ENCODE measurements around the gene FHIT.

Gene FHIT

GRCh38 chr3:59867185-59868002 is 1383.9 kb downstream of the FHIT start:
- H3K27me3 Mint-ChIP-seq: no peaks in the 10 kb centered on the region
- intact Hi-C loops (cut with micrococcal nuclease): no loop called here
- no peak overlapping the region for H3K27ac Mint-ChIP-seq
- H3K4me1 Mint-ChIP-seq (ENCODE audit: low read depth): peaks cover 12% of the 10 kb centered on the region
- peaks cover 17% of the 10 kb centered on the region for H3K9me3 Mint-ChIP-seq
- H3K36me3 Mint-ChIP-seq (ENCODE audit: low read depth): no peaks in the 10 kb centered on the region
- H3K4me3 Mint-ChIP-seq: no peak overlapping the region

GRCh38 chr3:59866076-59866475 is 1385.2 kb downstream of the FHIT start:
- no peaks in the 10 kb centered on the region for H3K27me3 Mint-ChIP-seq
- peaks cover 20% of the 10 kb centered on the region for H3K9me3 Mint-ChIP-seq
- H3K4me3 Mint-ChIP-seq: no peak overlapping the region
- peak overlapping the region; percentile 19 for H3K27ac Mint-ChIP-seq
- peaks cover 12% of the 10 kb centered on the region for H3K4me1 Mint-ChIP-seq (ENCODE audit: low read depth)
- no peaks in the 10 kb centered on the region for H3K36me3 Mint-ChIP-seq (ENCODE audit: low read depth)
- intact Hi-C loops (cut with micrococcal nuclease): no loop called here

GRCh38 chr3:59865351-59865750 is 1385.9 kb downstream of the FHIT start:
- Mint-ChIP-seq H3K36me3 (ENCODE audit: low read depth) (no peaks in the 10 kb centered on the region), H3K4me3 (no peak overlapping the region), H3K27ac (no peak overlapping the region)

GRCh38 chr3:59862686-59863085 is 1388.6 kb downstream of the FHIT start:
- H3K4me3 Mint-ChIP-seq: no peak overlapping the region
- peaks cover 20% of the 10 kb centered on the region for H3K9me3 Mint-ChIP-seq
- no peak overlapping the region for H3K27ac Mint-ChIP-seq
- H3K27me3 Mint-ChIP-seq: no peaks in the 10 kb centered on the region
- no peaks in the 10 kb centered on the region for H3K36me3 Mint-ChIP-seq (ENCODE audit: low read depth)
- intact Hi-C loops (cut with micrococcal nuclease): no loop called here
- peaks cover 12% of the 10 kb centered on the region for H3K4me1 Mint-ChIP-seq (ENCODE audit: low read depth)

More at GRCh38 chr3:59865351-59865750, 1385.9 kb downstream of the FHIT start:
- no peaks in the 10 kb centered on the region for H3K27me3 Mint-ChIP-seq
- intact Hi-C loops (cut with micrococcal nuclease): no loop called here
- H3K9me3 Mint-ChIP-seq: peaks cover 20% of the 10 kb centered on the region
- peaks cover 12% of the 10 kb centered on the region for H3K4me1 Mint-ChIP-seq (ENCODE audit: low read depth)

- Mint-ChIP-seq H3K27me3 (no peaks in the 10 kb centered on the region), H3K36me3 (ENCODE audit: low read depth) (no peaks in the 10 kb centered on the region), H3K27ac (no peak overlapping the region), H3K9me3 (peaks cover 7% of the 10 kb centered on the region), H3K4me1 (ENCODE audit: low read depth) (no peaks in the 10 kb centered on the region), H3K4me3 (no peak overlapping the region)
- intact Hi-C loops (cut with micrococcal nuclease): loop anchor here (1.0 to 5.0 kb wide), 3 partner anchors 282 to 645 kb away; no protein-coding TSS in a partner anchor
Measured at GRCh38 chr3:59857589-59858346, 1393.5 kb downstream of the FHIT start.

GRCh38 chr3:59856934-59857460 is 1394.3 kb downstream of the FHIT start:
- Mint-ChIP-seq H3K36me3 (ENCODE audit: low read depth) (no peaks in the 10 kb centered on the region), H3K9me3 (no peaks in the 10 kb centered on the region), H3K27ac (no peak overlapping the region), H3K27me3 (no peaks in the 10 kb centered on the region), H3K4me3 (no peak overlapping the region), H3K4me1 (ENCODE audit: low read depth) (no peaks in the 10 kb centered on the region)
- intact Hi-C loops (cut with micrococcal nuclease): loop anchor here (1.0 to 5.0 kb wide), 3 partner anchors 282 to 645 kb away; no protein-coding TSS in a partner anchor

GRCh38 chr3:59854061-59854709 is 1397.1 kb downstream of the FHIT start:
- Mint-ChIP-seq H3K27ac (no peak overlapping the region), H3K4me1 (ENCODE audit: low read depth) (no peaks in the 10 kb centered on the region)
- intact Hi-C loops (cut with micrococcal nuclease): no loop called here

GRCh38 chr3:59850417-59850816 is 1400.8 kb downstream of the FHIT start:
- intact Hi-C loops (cut with micrococcal nuclease): no loop called here
- Mint-ChIP-seq H3K27ac (no peak overlapping the region), H3K27me3 (no peaks in the 10 kb centered on the region), H3K4me1 (ENCODE audit: low read depth) (no peaks in the 10 kb centered on the region), H3K9me3 (peaks cover 9% of the 10 kb centered on the region), H3K4me3 (no peak overlapping the region), H3K36me3 (ENCODE audit: low read depth) (no peaks in the 10 kb centered on the region)

More at GRCh38 chr3:59854061-59854709, 1397.1 kb downstream of the FHIT start:
- H3K9me3 Mint-ChIP-seq: no peaks in the 10 kb centered on the region
- no peak overlapping the region for H3K4me3 Mint-ChIP-seq
- no peaks in the 10 kb centered on the region for H3K27me3 Mint-ChIP-seq
- H3K36me3 Mint-ChIP-seq (ENCODE audit: low read depth): no peaks in the 10 kb centered on the region

GRCh38 chr3:59845386-59845785 is 1405.9 kb downstream of the FHIT start:
- Mint-ChIP-seq H3K36me3 (ENCODE audit: low read depth) (no peaks in the 10 kb centered on the region), H3K27me3 (no peaks in the 10 kb centered on the region), H3K4me3 (no peak overlapping the region), H3K27ac (no peak overlapping the region), H3K4me1 (ENCODE audit: low read depth) (peaks cover 5% of the 10 kb centered on the region), H3K9me3 (peaks cover 9% of the 10 kb centered on the region)
- intact Hi-C loops (cut with micrococcal nuclease): no loop called here

GRCh38 chr3:59843821-59844220 is 1407.4 kb downstream of the FHIT start:
- Mint-ChIP-seq H3K27ac (no peak overlapping the region), H3K36me3 (ENCODE audit: low read depth) (no peaks in the 10 kb centered on the region), H3K27me3 (no peaks in the 10 kb centered on the region), H3K9me3 (peaks cover 9% of the 10 kb centered on the region), H3K4me3 (no peak overlapping the region), H3K4me1 (ENCODE audit: low read depth) (peaks cover 15% of the 10 kb centered on the region)
- intact Hi-C loops (cut with micrococcal nuclease): no loop called here

- Mint-ChIP-seq H3K4me1 (ENCODE audit: low read depth) (peaks cover 26% of the 10 kb centered on the region), H3K27ac (peak overlapping the region; percentile 92), H3K4me3 (no peak overlapping the region), H3K9me3 (no peaks in the 10 kb centered on the region), H3K27me3 (no peaks in the 10 kb centered on the region), H3K36me3 (ENCODE audit: low read depth) (no peaks in the 10 kb centered on the region)
- intact Hi-C loops (cut with micrococcal nuclease): no loop called here
Measured at GRCh38 chr3:59839810-59840515, 1411.3 kb downstream of the FHIT start.

GRCh38 chr3:59839283-59839682 is 1412.0 kb downstream of the FHIT start:
- H3K36me3 Mint-ChIP-seq (ENCODE audit: low read depth): no peaks in the 10 kb centered on the region
- peak overlapping the region; percentile 92 for H3K27ac Mint-ChIP-seq
- H3K9me3 Mint-ChIP-seq: peaks cover 3% of the 10 kb centered on the region
- peaks cover 23% of the 10 kb centered on the region for H3K4me1 Mint-ChIP-seq (ENCODE audit: low read depth)
- no peaks in the 10 kb centered on the region for H3K27me3 Mint-ChIP-seq
- intact Hi-C loops (cut with micrococcal nuclease): no loop called here
- no peak overlapping the region for H3K4me3 Mint-ChIP-seq

- no peak overlapping the region for H3K4me3 Mint-ChIP-seq
- intact Hi-C loops (cut with micrococcal nuclease): no loop called here
- peaks cover 20% of the 10 kb centered on the region for H3K4me1 Mint-ChIP-seq (ENCODE audit: low read depth)
- H3K9me3 Mint-ChIP-seq: peaks cover 9% of the 10 kb centered on the region
- H3K27me3 Mint-ChIP-seq: no peaks in the 10 kb centered on the region
- no peak overlapping the region for H3K27ac Mint-ChIP-seq
- H3K36me3 Mint-ChIP-seq (ENCODE audit: low read depth): no peaks in the 10 kb centered on the region
Measured at GRCh38 chr3:59836531-59836930, 1414.7 kb downstream of the FHIT start.

Data from dendritic cell treated with granulocyte-macrophage colony-stimulating factor and Interleukin-4, amounts not matched to agents 40 ng/mL and 50 ng/mL, for 4 days (primary cell).